HepG2 (cell line): ENCODE measurements around the gene LIMD2. TPM values are rescaled to one million over a fixed set of nuclear protein-coding genes. Genes with fewer than 3 reads are reported as not detected.

Source experiments
- ATAC-seq: fragments of 200-7000 bp; cut with Tn5 transposase; 3 replicates; pipeline ENCODE4 v1.9.1; 2020; ENCODE audit warnings: mild to moderate bottlenecking, moderate library complexity
- BruUV-seq: library from RNA; stranded (reverse); fragments of 400-500 nt; replicated peaks from 2 replicates; lab custom pipeline; 2021; lab: Mats Ljungman, UMichigan
- CTCF ChIA-PET: fragments of 300-600 bp; formaldehyde crosslinking; extraction: SDS; loops from one replicate; lab custom pipeline; 2021; ENCODE audit warnings: low total read pairs, inconsistent platforms, low intra/inter-chr PET ratio; lab: Yijun Ruan, JAX
- POLR2A ChIA-PET: fragments of 350-600 bp; sonication (Branson Sonifier 250); formaldehyde crosslinking; loops from one replicate; lab custom pipeline; 2020; ENCODE audit warnings: antibody characterized with exemption, inconsistent platforms; lab: Yijun Ruan, JAX
- DNase-seq: peaks from one replicate; pipeline ENCODE4 v3.0.0-alpha.2; 2015; ENCODE audit warnings: low spot score
- FAIRE-seq: peaks from 3 replicates; lab custom pipeline; 2011; peaks lifted over from hg19 to GRCh38; lab: Jason Lieb, UNC
- H2AFZ ChIP-seq: one replicate; pipeline ENCODE4 v1.6.1; 2011; ENCODE audit warnings: low read length, inconsistent platforms
- H3K27ac ChIP-seq: fragments of 300-600 bp; 3 replicates; pipeline ENCODE4 v1.8.0; 2011; ENCODE audit warnings: mixed run types, mild to moderate bottlenecking, mixed read lengths, low read length, inconsistent platforms; ENCODE audit not compliant: insufficient read depth; ENCODE audit errors: extremely low read length
- H3K27me3 ChIP-seq, 2 experiments: fragments of 200-600 bp in 1 of 2; 2 replicates in 1 of 2; 3 replicates in 1 of 2; pipeline versions ENCODE4 v1.6.0 to v1.8.0; 2011; ENCODE audit warnings: low read length in 2 of 2, mild to moderate bottlenecking in 2 of 2, moderate library complexity in 2 of 2, inconsistent platforms in 1 of 2; ENCODE audit not compliant: insufficient read depth in 2 of 2, control insufficient read depth in 1 of 2
- H3K36me3 ChIP-seq, 2 experiments: fragments of 200-600 bp in 1 of 2; replicated peaks in 1 of 2; 2 replicates in 1 of 2; 3 replicates in 1 of 2; pipeline versions ENCODE4 v1.5.1 to v1.8.0; 2011; ENCODE audit warnings: low read length in 2 of 2, inconsistent platforms in 1 of 2; ENCODE audit not compliant: insufficient read depth in 2 of 2, control insufficient read depth in 1 of 2
- H3K4me1 ChIP-seq: 2 replicates; pipeline ENCODE4 v1.5.1; 2012; ENCODE audit warnings: low read length, inconsistent platforms; ENCODE audit not compliant: insufficient read depth
- H3K4me2 ChIP-seq: 2 replicates; pipeline ENCODE4 v1.6.0; 2011; ENCODE audit warnings: low read depth, low read length, inconsistent platforms
- H3K4me3 ChIP-seq, 3 experiments: fragments of 200-600 bp in 1 of 3; sonication (generic), shearing (Covaris generic) in 1 of 3; replicated peaks in 1 of 3; 2 replicates each; pipeline ENCODE4 v1.5.1; 2011 to 2016; ENCODE audit warnings: low read length in 3 of 3, inconsistent platforms in 2 of 3, low read depth in 2 of 3, mild to moderate bottlenecking in 2 of 3, control low read depth in 1 of 3, mixed read lengths in 1 of 3; ENCODE audit not compliant: insufficient read depth in 1 of 3
- H3K79me2 ChIP-seq: one replicate; pipeline ENCODE4 v1.6.1; 2011; ENCODE audit warnings: low read length, inconsistent platforms; ENCODE audit not compliant: insufficient read depth
- H3K9ac ChIP-seq: 2 replicates; pipeline ENCODE4 v1.6.0; 2011; ENCODE audit warnings: mild to moderate bottlenecking, low read depth, low read length, inconsistent platforms; ENCODE audit not compliant: insufficient read depth
- H3K9me3 ChIP-seq: 2 replicates; pipeline ENCODE4 v1.5.1; 2012; ENCODE audit warnings: mild to moderate bottlenecking, low read length
- H4K20me1 ChIP-seq: 2 replicates; pipeline ENCODE4 v1.6.0; 2011; ENCODE audit warnings: inconsistent platforms, mild to moderate bottlenecking, low read length, moderate library complexity; ENCODE audit not compliant: insufficient read depth
- DPF2 ChIP-seq: sonication (generic); formaldehyde crosslinking; IDR thresholded peaks from 2 replicates; pipeline ENCODE4 v1.4.0; 2020; ENCODE audit warnings: mild to moderate bottlenecking, low read depth, missing genetic modification reagents, borderline replicate concordance
- GATA4 ChIP-seq: sonication (generic); IDR thresholded peaks from 2 replicates; pipeline ENCODE4 v1.6.1; 2016; ENCODE audit warnings: antibody characterized with exemption, low read depth, borderline replicate concordance
- GTF3A ChIP-seq: sonication (generic); formaldehyde crosslinking; conservative IDR thresholded peaks from 2 replicates; pipeline ENCODE4 v1.4.0; 2020; ENCODE audit warnings: mild to moderate bottlenecking, missing genetic modification reagents
- LBX2 ChIP-seq: sonication (generic); formaldehyde crosslinking; IDR thresholded peaks from 2 replicates; pipeline ENCODE4 v1.5.0; 2020; ENCODE audit warnings: missing genetic modification reagents, mild to moderate bottlenecking, borderline replicate concordance
- NCOA5 ChIP-seq: sonication (generic); formaldehyde crosslinking; IDR thresholded peaks from 2 replicates; pipeline ENCODE4 v1.4.0; 2020; ENCODE audit warnings: missing genetic modification reagents
- PCBP2 ChIP-seq: fragments of 200-400 bp; formaldehyde crosslinking; optimal IDR thresholded peaks from 2 replicates; pipeline ENCODE3; 2018; ENCODE audit warnings: low read length, low read depth; ENCODE audit not compliant: poor library complexity, severe bottlenecking
- RCOR2 ChIP-seq: IDR thresholded peaks from 2 replicates; pipeline ENCODE4 v1.6.1; 2016; ENCODE audit warnings: missing biosample characterization, missing genetic modification reagents
- ZBTB38 ChIP-seq: sonication (generic); formaldehyde crosslinking; IDR thresholded peaks from 2 replicates; pipeline ENCODE4 v1.5.1; 2020; ENCODE audit warnings: mild to moderate bottlenecking, missing genetic modification reagents
- ZNF235 ChIP-seq: sonication (generic); formaldehyde crosslinking; IDR thresholded peaks from 2 replicates; pipeline ENCODE4 v1.8.1; 2023; ENCODE audit warnings: mild to moderate bottlenecking, missing genetic modification reagents, borderline replicate concordance
- ZNF253 ChIP-seq: sonication (generic); formaldehyde crosslinking; IDR thresholded peaks from 2 replicates; pipeline ENCODE4 v1.8.0; 2022; ENCODE audit warnings: mild to moderate bottlenecking, missing genetic modification reagents, borderline replicate concordance
- ZNF335 ChIP-seq: sonication (generic); formaldehyde crosslinking; IDR thresholded peaks from 2 replicates; pipeline ENCODE4 v1.4.0; 2020; ENCODE audit warnings: missing genetic modification reagents
- ZNF33A ChIP-seq: sonication (generic); formaldehyde crosslinking; IDR thresholded peaks from 2 replicates; pipeline ENCODE4 v1.5.1; 2020; ENCODE audit warnings: missing genetic modification reagents, mild to moderate bottlenecking, moderate library complexity, borderline replicate concordance
- ZNF510 ChIP-seq: sonication (generic); formaldehyde crosslinking; IDR thresholded peaks from 2 replicates; pipeline ENCODE4 v1.4.0; 2020; ENCODE audit warnings: low read depth, mild to moderate bottlenecking, missing genetic modification reagents
- ZNF724P ChIP-seq: sonication (generic); formaldehyde crosslinking; IDR thresholded peaks from 2 replicates; pipeline ENCODE4 v1.8.0; 2022; ENCODE audit warnings: missing genetic modification reagents, borderline replicate concordance
- ZNF746 ChIP-seq: sonication (generic); formaldehyde crosslinking; IDR thresholded peaks from 2 replicates; pipeline ENCODE4 v1.8.0; 2022; ENCODE audit warnings: mild to moderate bottlenecking, missing genetic modification reagents
- in situ Hi-C: cut with HindIII; loops from 2 replicates; pipeline ENCODE4 v1.10.0; 2017; ENCODE audit warnings: low pct_unique_long_range_greater_than_20kb; ENCODE audit not compliant: extremely low pct_ligation_motif_present
- intact Hi-C: fragments of 100-400 bp; cut with micrococcal nuclease; formaldehyde crosslinking; loops from one replicate; pipeline ENCODE4 v1.10.0; 2022; ENCODE audit not compliant: unreplicated experiment
- polyA plus RNA-seq, 8 experiments: library from polyadenylated mRNA; depleted of rRNA in 3 of 8; stranded (reverse) in 7 of 8; unstranded in 1 of 8; fragments of >200 nt; fragmentation: Illumina TruSeq in 4 of 8; extraction: Trizol in 4 of 8; gene quantifications; 2 replicates each; pipeline versions ENCODE4 v1.2.1 to v1.2.3, GENCODE V29; 2011 to 2016; ENCODE audit warnings: low read depth in 4 of 8, missing spikeins in 1 of 8, mixed read lengths in 1 of 8; ENCODE audit not compliant: insufficient read depth in 1 of 8
- total RNA-seq, 5 experiments: library from RNA; depleted of rRNA; stranded (reverse); fragments of >200 nt; fragmentation: Illumina TruSeq; extraction: Trizol; gene quantifications; 2 replicates each; pipeline ENCODE4 v1.2.3, GENCODE V29; 2016; ENCODE audit warnings: low read depth in 1 of 5
- TF ChIP-seq, protein P1 (sequence below): IDR thresholded peaks from 2 replicates; pipeline ENCODE4 v1.6.1; 2016; ENCODE audit warnings: low read depth, control low read depth
- TF ChIP-seq, protein P2 (sequence below): IDR thresholded peaks from 2 replicates; pipeline ENCODE4 v1.6.1; 2016
- TF ChIP-seq, protein P3 (sequence below): sonication (generic); formaldehyde crosslinking; IDR thresholded peaks from 2 replicates; pipeline ENCODE4 v1.5.0; 2020; ENCODE audit warnings: mild to moderate bottlenecking, missing genetic modification reagents

The LIMD2 gene
- total and polyA plus RNA-seq, 2 of the 13 experiments (the other 11 are each of a cell fraction or from before 2014, with no cell fraction given): 9.0 to 20.8 TPM

DNA sequence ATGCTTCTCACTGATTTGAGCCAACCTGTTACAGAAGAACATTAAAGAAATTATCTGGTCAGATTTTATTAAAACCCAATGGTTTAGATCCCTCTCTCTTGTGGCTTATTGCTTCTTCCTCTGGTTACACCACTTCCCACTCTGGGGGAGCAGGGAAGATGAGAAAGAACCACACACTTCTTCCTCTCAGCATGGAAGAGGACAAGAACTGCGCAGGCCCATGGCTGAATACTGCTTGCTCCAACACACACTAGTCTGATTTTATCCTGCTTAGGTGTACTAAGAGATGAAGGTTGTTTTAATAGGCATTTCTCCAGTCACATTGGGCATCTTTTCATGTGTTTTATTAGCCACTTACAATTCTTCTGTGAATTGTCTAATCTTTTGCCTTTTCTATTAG is 50.1 kb downstream of the LIMD2 start (continued):
- TF ChIP-seq ZNF33A (CRISPR knock-in tag) (no peak), PCBP2 (no peak), NCOA5 (CRISPR knock-in tag) (no peak), ZNF746 (CRISPR knock-in tag) (no peak), ZNF510 (no peak)

GRCh38 chr17:63647936-63648335 is 52.0 kb downstream of the LIMD2 start:
- FAIRE-seq (no peak), ATAC-seq (no peak), DNase-seq (no peak)
- TF ChIP-seq GTF3A (CRISPR knock-in tag): no peak
- no peak for TF ChIP-seq ZNF235 (CRISPR knock-in tag)
- TF ChIP-seq LBX2 (CRISPR knock-in tag): no peak
- no peak for TF ChIP-seq ZBTB38
- TF ChIP-seq ZNF253 (CRISPR knock-in tag): no peak
- TF ChIP-seq, protein P1, sequence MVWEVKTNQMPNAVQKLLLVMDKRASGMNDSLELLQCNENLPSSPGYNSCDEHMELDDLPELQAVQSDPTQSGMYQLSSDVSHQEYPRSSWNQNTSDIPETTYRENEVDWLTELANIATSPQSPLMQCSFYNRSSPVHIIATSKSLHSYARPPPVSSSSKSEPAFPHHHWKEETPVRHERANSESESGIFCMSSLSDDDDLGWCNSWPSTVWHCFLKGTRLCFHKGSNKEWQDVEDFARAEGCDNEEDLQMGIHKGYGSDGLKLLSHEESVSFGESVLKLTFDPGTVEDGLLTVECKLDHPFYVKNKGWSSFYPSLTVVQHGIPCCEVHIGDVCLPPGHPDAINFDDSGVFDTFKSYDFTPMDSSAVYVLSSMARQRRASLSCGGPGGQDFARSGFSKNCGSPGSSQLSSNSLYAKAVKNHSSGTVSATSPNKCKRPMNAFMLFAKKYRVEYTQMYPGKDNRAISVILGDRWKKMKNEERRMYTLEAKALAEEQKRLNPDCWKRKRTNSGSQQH (CRISPR knock-in tag): no peak
- TF ChIP-seq, protein P2, sequence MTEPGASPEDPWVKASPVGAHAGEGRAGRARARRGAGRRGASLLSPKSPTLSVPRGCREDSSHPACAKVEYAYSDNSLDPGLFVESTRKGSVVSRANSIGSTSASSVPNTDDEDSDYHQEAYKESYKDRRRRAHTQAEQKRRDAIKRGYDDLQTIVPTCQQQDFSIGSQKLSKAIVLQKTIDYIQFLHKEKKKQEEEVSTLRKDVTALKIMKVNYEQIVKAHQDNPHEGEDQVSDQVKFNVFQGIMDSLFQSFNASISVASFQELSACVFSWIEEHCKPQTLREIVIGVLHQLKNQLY (CRISPR knock-in tag): no peak
- no peak for TF ChIP-seq DPF2 (CRISPR knock-in tag)
- TF ChIP-seq ZNF724P (CRISPR knock-in tag): no peak
- TF ChIP-seq RCOR2 (CRISPR knock-in tag): no peak
- no peak for TF ChIP-seq GATA4
- TF ChIP-seq, protein P3, sequence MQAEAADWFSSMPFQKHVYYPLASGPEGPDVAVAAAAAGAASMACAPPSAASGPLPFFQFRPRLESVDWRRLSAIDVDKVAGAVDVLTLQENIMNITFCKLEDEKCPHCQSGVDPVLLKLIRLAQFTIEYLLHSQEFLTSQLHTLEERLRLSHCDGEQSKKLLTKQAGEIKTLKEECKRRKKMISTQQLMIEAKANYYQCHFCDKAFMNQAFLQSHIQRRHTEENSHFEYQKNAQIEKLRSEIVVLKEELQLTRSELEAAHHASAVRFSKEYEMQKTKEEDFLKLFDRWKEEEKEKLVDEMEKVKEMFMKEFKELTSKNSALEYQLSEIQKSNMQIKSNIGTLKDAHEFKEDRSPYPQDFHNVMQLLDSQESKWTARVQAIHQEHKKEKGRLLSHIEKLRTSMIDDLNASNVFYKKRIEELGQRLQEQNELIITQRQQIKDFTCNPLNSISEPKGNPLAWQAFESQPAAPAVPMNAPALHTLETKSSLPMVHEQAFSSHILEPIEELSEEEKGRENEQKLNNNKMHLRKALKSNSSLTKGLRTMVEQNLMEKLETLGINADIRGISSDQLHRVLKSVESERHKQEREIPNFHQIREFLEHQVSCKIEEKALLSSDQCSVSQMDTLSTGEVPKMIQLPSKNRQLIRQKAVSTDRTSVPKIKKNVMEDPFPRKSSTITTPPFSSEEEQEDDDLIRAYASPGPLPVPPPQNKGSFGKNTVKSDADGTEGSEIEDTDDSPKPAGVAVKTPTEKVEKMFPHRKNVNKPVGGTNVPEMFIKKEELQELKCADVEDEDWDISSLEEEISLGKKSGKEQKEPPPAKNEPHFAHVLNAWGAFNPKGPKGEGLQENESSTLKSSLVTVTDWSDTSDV (CRISPR knock-in tag): no peak
- TF ChIP-seq ZNF335 (CRISPR knock-in tag): no peak
- no peak overlapping the region for H3K4me3 ChIP-seq
- no peaks in the 10 kb centered on the region for H3K9me3 ChIP-seq
- peaks cover 7 to 32% of the 10 kb centered on the region in 2 experiments; a peak in 4 of 5 replicates for H3K36me3 ChIP-seq
- no TSS peak for BruUV-seq
- H3K27ac ChIP-seq: no peak overlapping the region
- no peak overlapping the region for H3K9ac ChIP-seq
- H3K79me2 ChIP-seq: no peaks in the 10 kb centered on the region
- H3K27me3 ChIP-seq: no peaks in the 10 kb centered on the region
- ChIA-PET CTCF (no interaction called here), POLR2A (no interaction called here)
- no peak overlapping the region for H2AFZ ChIP-seq
- intact Hi-C loops (no loop called here), in situ Hi-C loops (no loop called here)
- H3K4me2 ChIP-seq: no peak overlapping the region
- no peaks in the 10 kb centered on the region for H3K4me1 ChIP-seq
- no peaks in the 10 kb centered on the region for H4K20me1 ChIP-seq
